Right cardiac atrium (tissue), 5 donors: Measurements from ENCODE around the gene AGAP1. TPM values are rescaled to one million over a fixed set of nuclear protein-coding genes. Genes with fewer than 3 reads are reported as not detected.
"Not testable (repeated sequence)": the region's sequence is repeated elsewhere in the genome, so short reads cannot be mapped to it uniquely, and the experiment has no call there.

ENCODE experiments used
- ATAC-seq, 2 donors: fragments of 200-7000 bp; cut with Tn5 transposase; one replicate each; pipeline versions ENCODE4 v1.8.0 to v1.9.1; 2020; ENCODE audit warnings: moderate library complexity in 2 of 2, mild to moderate bottlenecking in 1 of 2
- DNase-seq, 3 donors: peaks; one replicate each; pipeline ENCODE4 v3.0.0-alpha.2; 2020
- H3K27ac ChIP-seq: one replicate; pipeline ENCODE4 v1.5.1; 2013; ENCODE audit warnings: mild to moderate bottlenecking, low read length, control low read depth, moderate library complexity
- H3K27me3 ChIP-seq: one replicate; pipeline ENCODE4 v1.6.1; 2013; ENCODE audit not compliant: control insufficient read depth, insufficient read depth
- H3K4me1 ChIP-seq: one replicate; pipeline ENCODE4 v1.6.1; 2013; ENCODE audit warnings: low read length; ENCODE audit not compliant: control insufficient read depth, insufficient read depth
- H3K4me3 ChIP-seq: one replicate; pipeline ENCODE4 v1.5.1; 2013; ENCODE audit warnings: low read length, control low read depth
- H3K9me3 ChIP-seq: one replicate; pipeline ENCODE4 v1.6.1; 2013; ENCODE audit warnings: low read length; ENCODE audit not compliant: control insufficient read depth
- WGBS: extraction: QIAGEN DNeasy Blood & Tissue Kit; methylation state at CpG from one replicate; pipeline ENCODE4 v1.1.7; 2013; 5-methylcytosine and 5-hydroxymethylcytosine counted together
- intact Hi-C, 4 donors: fragments of 100-400 bp; cut with DNase I; formaldehyde crosslinking; loops; one replicate each; pipeline versions ENCODE4 v1.11.0 to v1.14.0; 2022 to 2023
- polyA plus RNA-seq: library from polyadenylated mRNA; stranded (reverse); fragments of 200-250 nt; gene quantifications from one replicate; pipeline ENCODE4 v1.2.3, GENCODE V29; 2013
- total RNA-seq, 4 donors: library from RNA; stranded (reverse); fragmentation: NEBNext Ultra II Directional; extraction: Animal tissue kit (Norgen Biotek cat#: 25700); gene quantifications; one replicate each; pipeline ENCODE4 v1.2.1, GENCODE V29; 2021
- donor health status: healthy with polysubstance abuse.
- donor health status: DM: no; HTN: yes; CAD: no.
- donor health status: DM: no; HTN: no; CAD: no.
- donor health status: DM: no; HTN: yes; CAD: no; lungs with severe emphysema.
- donor health status: DM: yes; HTN: yes; CAD: no.

AGAP1 gene
- total and polyA plus RNA-seq, 5 donors, result 10.5 to 25.3 (median 22.6) TPM

- ATAC-seq (no peak), DNase-seq (no peak)
- Histone ChIP-seq H3K4me3 (no peak overlapping the region), H3K9me3 (no peaks in the 10 kb centered on the region), H3K27ac (no peak overlapping the region), H3K4me1 (peaks cover 4% of the 10 kb centered on the region), H3K27me3 (no peaks in the 10 kb centered on the region)
- intact Hi-C loops, result no loop called here
- 90% methylated on average over 14 of the region's 14 CpGs for WGBS
Observed at GRCh38 chr2:235938611-235939010, 444.8 kb downstream of the AGAP1 start.

GRCh38 chr2:235939471-235939870 lies 445.6 kb downstream of the AGAP1 start:
- intact Hi-C loops, result no loop called here
- Histone ChIP-seq H3K4me1 (peaks cover 4% of the 10 kb centered on the region), H3K9me3 (no peaks in the 10 kb centered on the region), H3K27me3 (no peaks in the 10 kb centered on the region), H3K27ac (no peak overlapping the region), H3K4me3 (no peak overlapping the region)
- ATAC-seq, result no peak
- WGBS, result 93% methylated on average over 6 of the region's 6 CpGs
- no peak for DNase-seq

- peak; percentile 52 to 89 for ATAC-seq
- peak; percentile 49 to 69 (median 64) for DNase-seq
- no peaks in the 10 kb centered on the region for H3K9me3 ChIP-seq
- intact Hi-C loops, result no loop called here
- no peak overlapping the region for H3K27ac ChIP-seq
- peaks cover 4% of the 10 kb centered on the region for H3K4me1 ChIP-seq
- WGBS, result 51% methylated on average over 8 of the region's 8 CpGs
- no peaks in the 10 kb centered on the region for H3K27me3 ChIP-seq
- no peak overlapping the region for H3K4me3 ChIP-seq
Observed at GRCh38 chr2:235940330-235940729, 446.5 kb downstream of the AGAP1 start.

DNA sequence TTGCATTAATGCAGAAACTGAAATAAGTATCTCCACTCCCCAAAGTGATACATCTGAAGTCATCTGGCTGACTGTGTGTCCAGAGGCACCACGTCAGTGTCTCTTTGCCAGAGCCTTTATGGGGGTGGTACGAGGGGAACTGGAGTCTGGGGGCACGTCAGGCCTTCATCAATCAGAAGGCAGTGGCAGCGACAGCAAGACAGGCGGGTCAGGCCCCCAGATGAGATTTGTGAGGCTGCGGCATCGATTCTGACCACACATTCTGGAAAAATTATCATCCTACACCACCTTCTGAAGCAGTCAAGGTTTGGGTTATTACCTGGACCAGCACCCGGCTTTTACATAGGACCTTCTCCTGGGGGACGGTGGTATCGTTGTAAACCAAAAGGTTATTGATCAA lies 450.7 kb downstream of the AGAP1 start:
- Histone ChIP-seq H3K9me3 (no peaks in the 10 kb centered on the region), H3K4me1 (peaks cover 4% of the 10 kb centered on the region), H3K27ac (no peak overlapping the region), H3K27me3 (no peaks in the 10 kb centered on the region), H3K4me3 (no peak overlapping the region)
- intact Hi-C loops, result no loop called here
- WGBS, result 96% methylated on average over 10 of the region's 10 CpGs
- ATAC-seq (no peak), DNase-seq (no peak)

DNA sequence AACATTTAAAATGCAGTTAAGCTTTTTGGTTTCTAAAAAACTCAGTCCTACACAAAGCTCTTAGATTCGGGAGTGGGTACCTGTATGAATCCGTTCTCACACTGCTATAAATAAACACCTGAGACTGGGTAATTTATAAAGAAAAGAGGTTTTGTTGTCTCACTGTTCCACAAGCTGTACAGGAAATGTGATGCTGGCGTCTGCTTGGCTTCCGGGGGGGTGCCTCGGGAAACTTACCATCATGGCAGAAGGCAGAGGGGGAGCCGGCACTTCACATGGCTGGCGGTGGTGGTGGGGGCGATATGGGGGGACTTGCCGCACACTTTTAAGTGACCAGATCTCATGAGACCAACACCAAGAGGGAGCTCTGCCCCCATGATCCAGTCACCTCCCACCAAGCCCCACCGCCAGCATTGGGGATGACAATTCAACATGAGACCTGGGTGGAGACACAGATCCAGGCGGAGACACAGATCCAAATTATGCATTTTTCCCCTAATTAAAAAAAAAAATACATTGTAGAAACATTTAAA lies 451.8 kb downstream of the AGAP1 start:
- H3K27ac ChIP-seq, result no peak overlapping the region
- ATAC-seq (no peak), DNase-seq (no peak)
- H3K27me3 ChIP-seq, result no peaks in the 10 kb centered on the region
- no peaks in the 10 kb centered on the region for H3K9me3 ChIP-seq
- intact Hi-C loops, result no loop called here
- 82% methylated on average over 11 of the region's 11 CpGs for WGBS
- no peak overlapping the region for H3K4me3 ChIP-seq
- H3K4me1 ChIP-seq, result no peaks in the 10 kb centered on the region

DNA sequence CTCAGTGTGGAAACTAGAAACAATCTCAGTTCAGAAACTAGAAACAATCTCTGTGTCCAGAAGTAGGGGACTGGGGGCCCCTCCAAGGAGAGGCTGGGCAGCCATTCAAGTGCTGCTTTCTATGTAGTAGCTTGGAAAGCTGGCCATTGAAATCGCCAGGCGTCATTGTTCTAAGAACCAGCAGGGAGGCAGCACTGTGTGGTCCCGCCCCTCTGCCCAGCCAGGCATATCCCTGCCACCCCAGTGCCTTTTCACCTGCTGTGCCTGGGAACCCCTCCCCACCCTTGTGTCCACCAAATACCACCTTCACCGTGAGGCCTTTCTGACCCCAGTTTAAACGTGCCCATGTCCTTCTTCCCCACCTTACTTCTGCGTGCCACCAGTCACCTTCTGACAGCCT lies 452.7 kb downstream of the AGAP1 start:
- no peak overlapping the region for H3K4me3 ChIP-seq
- DNase-seq, result no peak
- WGBS, result 94% methylated on average over 6 of the region's 6 CpGs
- no peaks in the 10 kb centered on the region for H3K4me1 ChIP-seq
- intact Hi-C loops, result no loop called here
- no peaks in the 10 kb centered on the region for H3K9me3 ChIP-seq
- no peaks in the 10 kb centered on the region for H3K27me3 ChIP-seq
- no peak for ATAC-seq
- no peak overlapping the region for H3K27ac ChIP-seq

DNA sequence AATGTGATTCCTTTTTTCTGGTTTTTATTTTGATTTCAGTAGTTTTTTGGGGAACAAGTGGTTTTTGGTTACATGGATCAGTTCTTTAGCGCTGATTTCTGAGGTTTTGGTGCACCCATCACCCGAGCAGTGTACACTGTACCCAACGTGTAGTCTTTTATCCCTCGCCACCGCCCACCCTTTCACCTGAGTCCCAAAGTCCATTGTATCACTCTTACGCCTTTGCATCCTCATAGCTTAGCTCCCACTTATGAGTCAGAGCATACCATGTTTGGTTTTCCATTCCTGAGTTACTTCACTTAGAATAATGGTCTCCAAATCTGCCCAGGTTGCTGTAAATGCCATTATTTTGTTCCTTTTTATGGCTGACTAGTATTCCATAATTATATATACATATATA lies 453.2 kb downstream of the AGAP1 start:
- ATAC-seq, intact Hi-C loops, DNase-seq, H3K27me3 ChIP-seq, H3K9me3 ChIP-seq, H3K4me1 ChIP-seq, H3K27ac ChIP-seq, H3K4me3 ChIP-seq: not testable (repeated sequence)
- WGBS, result 80% methylated on average over 6 of the region's 6 CpGs

DNA sequence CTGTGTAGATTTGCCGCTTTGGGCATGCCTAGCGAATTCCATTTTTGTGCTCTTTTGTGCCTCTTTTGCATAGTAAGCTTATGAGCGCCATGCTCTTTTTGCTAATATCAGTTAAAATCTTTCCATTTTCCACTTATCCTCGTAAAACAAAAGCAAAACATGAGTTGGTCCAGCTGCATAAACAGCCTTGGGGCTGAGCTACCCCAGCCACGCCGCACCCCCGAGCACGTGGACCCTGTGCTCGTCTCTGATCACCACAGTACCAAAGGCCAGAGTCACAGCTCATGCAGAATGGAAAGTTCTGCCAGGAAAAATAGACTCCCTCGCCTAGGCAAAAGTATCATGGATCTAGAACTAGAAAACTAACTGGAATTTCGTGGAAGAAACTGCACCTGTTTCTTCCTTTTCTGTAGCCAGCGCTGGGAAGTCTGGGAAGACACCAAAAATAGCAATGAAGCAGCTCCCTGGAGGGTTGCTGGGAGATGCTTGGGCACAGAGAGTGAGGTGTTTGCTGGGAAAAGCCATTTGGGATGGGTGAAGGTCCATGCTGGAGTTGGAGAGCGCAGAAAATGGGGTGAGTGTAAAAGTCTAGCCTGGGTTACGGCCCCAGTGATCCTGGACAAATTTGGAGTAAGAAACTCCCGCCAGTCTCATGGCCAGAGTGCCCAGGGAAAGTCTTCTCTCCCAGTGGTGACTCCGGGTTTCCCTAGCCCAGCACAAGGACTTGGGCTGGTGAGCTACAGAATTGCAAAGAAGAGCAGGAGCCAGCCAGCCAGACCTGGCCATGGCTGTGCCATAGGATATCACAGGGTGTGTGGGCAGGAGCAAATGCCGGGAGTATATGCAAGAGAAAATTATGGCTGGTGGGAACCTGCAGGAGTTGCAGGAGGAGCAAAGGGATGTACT lies 456.0 kb downstream of the AGAP1 start:
- ATAC-seq (no peak), DNase-seq (no peak)
- Histone ChIP-seq H3K27me3 (no peaks in the 10 kb centered on the region), H3K27ac (no peak overlapping the region), H3K4me1 (no peaks in the 10 kb centered on the region), H3K9me3 (no peaks in the 10 kb centered on the region), H3K4me3 (no peak overlapping the region)
- intact Hi-C loops, result no loop called here
- WGBS, result 87% methylated on average over 17 of the region's 17 CpGs

- ATAC-seq (no peak), DNase-seq (no peak)
- Histone ChIP-seq H3K27ac (no peak overlapping the region), H3K4me3 (no peak overlapping the region), H3K27me3 (no peaks in the 10 kb centered on the region), H3K4me1 (no peaks in the 10 kb centered on the region), H3K9me3 (no peaks in the 10 kb centered on the region)
- WGBS, result 47% methylated on average over 3 of the region's 3 CpGs
- intact Hi-C loops, result no loop called here
Observed at GRCh38 chr2:235950473-235950809, 456.6 kb downstream of the AGAP1 start.

DNA sequence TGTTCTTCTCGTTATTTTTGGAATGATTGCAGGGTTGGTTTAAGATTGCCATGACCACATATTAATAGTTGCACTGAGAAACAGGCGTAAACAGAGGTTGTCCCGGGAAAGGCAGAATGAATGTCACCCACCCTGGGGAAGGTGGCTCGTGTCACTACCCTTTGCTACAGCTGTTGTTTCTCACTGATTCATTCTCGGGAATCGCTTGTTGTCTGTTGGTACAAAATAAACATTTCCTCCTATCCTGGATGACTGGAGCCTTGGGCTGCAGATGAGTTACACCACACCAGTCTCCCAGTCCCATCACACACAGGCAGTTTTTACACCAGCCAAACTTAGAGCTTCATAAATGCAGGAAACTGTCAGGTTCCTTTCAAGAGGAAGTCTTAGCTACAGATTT lies 457.6 kb downstream of the AGAP1 start:
- 72% methylated on average over 6 of the region's 6 CpGs for WGBS
- ATAC-seq, result no peak
- intact Hi-C loops, result no loop called here
- no peak overlapping the region for H3K27ac ChIP-seq
- H3K27me3 ChIP-seq, result no peaks in the 10 kb centered on the region
- no peaks in the 10 kb centered on the region for H3K4me1 ChIP-seq
- DNase-seq, result no peak
- H3K4me3 ChIP-seq, result no peak overlapping the region
- H3K9me3 ChIP-seq, result no peaks in the 10 kb centered on the region

DNA sequence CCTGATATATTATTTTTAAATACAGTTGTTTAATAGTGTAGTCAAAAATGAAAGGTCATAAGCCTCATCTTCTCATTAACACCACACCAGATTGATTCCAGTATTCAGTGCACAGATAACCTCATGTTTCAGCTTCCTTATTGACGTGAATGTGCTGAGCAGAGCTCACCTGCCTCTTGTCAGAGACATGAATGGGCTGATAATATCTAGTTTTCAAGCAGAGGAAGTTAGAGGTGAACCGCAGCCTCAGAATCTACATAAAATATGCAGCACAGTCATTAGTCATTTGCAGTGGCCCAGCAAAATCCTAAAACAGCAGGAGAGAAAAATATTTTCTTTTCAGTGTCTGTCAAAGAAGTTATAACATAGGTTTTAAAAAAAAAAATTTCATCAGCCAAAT lies 458.1 kb downstream of the AGAP1 start:
- WGBS, result 44% methylated on average over 2 of the region's 2 CpGs
- DNase-seq (no peak), ATAC-seq (no peak)
- H3K27ac ChIP-seq, result no peak overlapping the region
- intact Hi-C loops, result no loop called here
- H3K27me3 ChIP-seq, result no peaks in the 10 kb centered on the region
- no peak overlapping the region for H3K4me3 ChIP-seq
- H3K4me1 ChIP-seq, result no peaks in the 10 kb centered on the region
- no peaks in the 10 kb centered on the region for H3K9me3 ChIP-seq
